ENCODE measurements around the gene FBXL12.

DNA sequence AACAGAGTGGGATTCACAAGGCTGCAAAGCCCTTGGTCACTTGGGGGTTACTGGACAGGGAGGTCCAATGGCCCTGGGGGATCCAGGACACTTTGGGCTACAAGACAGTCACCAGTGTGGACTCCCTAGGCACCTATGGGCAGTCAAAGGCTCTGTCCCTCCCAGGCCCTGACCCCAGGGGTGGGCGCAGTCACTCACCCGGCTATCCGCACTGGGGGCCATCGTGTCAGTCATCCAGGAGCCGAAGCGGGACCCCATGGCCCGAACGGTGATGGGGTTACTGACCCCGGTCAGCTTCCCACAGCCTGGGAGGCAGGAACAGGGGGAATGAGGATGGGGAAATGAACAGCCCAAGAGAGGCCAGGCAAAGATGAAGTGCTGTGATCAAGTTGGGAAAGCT lies 37.7 kb upstream of the FBXL12 start:
- TF ChIP-seq, protein P1, sequence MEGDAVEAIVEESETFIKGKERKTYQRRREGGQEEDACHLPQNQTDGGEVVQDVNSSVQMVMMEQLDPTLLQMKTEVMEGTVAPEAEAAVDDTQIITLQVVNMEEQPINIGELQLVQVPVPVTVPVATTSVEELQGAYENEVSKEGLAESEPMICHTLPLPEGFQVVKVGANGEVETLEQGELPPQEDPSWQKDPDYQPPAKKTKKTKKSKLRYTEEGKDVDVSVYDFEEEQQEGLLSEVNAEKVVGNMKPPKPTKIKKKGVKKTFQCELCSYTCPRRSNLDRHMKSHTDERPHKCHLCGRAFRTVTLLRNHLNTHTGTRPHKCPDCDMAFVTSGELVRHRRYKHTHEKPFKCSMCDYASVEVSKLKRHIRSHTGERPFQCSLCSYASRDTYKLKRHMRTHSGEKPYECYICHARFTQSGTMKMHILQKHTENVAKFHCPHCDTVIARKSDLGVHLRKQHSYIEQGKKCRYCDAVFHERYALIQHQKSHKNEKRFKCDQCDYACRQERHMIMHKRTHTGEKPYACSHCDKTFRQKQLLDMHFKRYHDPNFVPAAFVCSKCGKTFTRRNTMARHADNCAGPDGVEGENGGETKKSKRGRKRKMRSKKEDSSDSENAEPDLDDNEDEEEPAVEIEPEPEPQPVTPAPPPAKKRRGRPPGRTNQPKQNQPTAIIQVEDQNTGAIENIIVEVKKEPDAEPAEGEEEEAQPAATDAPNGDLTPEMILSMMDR (IDR thresholded peaks at IDR 0.05) = no peak
- no peak for TF ChIP-seq POLR2A (IDR thresholded peaks at IDR 0.05)

Data from Peyer's patch (tissue), 4 donors.